ENCODE data around the gene ELL2.

The ELL2 gene

DNA sequence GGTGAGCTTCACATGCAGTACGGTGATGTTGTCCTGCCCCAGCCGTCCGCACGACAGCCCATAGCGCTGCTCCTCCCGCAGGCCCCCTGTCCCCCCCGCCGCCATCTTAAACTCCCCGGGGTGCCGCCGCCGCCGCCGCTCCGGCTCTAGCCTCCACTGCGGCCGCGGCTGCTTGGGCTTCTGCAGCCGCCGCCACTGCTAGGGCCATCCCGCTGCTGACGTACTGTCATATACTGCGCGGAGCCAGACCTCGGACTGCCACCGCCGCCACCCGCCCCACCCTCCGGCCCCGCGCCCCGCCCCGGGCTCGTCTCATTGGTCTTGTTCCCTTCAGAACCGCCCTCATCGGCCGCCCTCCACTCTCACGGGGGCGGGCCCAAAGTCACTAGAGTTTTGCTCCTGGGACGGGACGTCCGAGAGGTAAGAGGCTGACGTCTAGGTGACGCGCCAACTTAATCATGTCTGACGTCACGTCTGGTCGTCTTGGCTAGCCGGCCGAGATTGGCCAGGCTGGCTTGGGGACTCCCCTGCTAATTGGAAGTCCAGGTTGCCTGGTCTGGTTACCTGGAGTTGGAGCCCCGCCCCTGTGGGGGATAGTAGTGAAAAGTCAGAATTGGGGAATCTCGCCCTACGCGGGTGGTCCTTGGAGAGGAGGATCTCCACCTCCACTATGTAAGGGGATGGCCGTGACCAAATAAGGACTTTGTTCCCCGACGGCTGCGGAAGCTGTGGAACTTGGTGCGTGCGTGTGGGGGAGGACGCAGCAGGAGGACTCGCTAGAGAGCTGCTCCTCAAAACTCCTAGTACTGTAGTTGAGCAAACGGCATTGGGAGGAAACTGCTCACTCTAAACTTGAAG lies at the start of gene ELL2:
Gene ELL2 (minus strand): TSS at position 235 of the 858 bp plus-strand sequence. CDS start 130 bp downstream, at position 105.
- peak; percentile 67 for TF ChIP-seq POLR2A (IDR thresholded peaks at IDR 0.05; ENCODE audit: low read length)
- TF ChIP-seq GATA1 (IDR thresholded peaks at IDR 0.05; ENCODE audit: low read depth, low read length), result no peak

DNA sequence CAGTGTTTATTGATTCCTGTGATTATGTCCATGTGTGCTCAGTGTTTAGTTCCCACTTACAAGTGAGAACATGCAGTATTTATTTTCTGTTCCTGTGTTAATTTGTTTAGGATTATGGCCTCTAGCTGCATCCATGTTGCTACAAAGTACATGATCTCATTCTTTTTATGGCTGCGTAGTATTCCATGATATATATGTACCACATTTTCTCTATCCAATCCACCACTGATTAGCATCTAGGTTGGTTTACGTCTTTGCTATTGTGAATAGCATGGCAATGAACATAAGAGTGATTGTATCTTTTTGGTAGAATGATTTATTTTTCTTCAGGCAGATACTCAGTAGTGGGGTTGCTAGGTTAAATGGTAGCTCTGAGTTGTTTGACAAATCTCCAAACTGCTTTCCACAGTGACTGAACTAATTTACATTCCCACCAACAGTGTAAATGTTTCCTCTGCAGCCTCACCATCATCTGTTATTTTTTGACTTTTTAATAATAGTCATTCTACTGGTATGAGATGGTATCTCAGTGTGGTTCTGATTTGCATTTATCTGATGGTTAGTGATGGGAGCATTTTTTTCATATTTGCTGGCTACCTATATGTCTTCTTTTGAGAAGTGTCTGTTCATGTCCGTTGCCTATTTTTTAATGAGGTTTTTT lies 47.5 kb upstream of the ELL2 start:
- TF ChIP-seq POLR2A (IDR thresholded peaks at IDR 0.05; ENCODE audit: low read length) (no peak), GATA1 (IDR thresholded peaks at IDR 0.05; ENCODE audit: low read depth, low read length) (no peak)
- no peak for DNase-seq

More for the DNA sequence above, at the start of gene ELL2:
- peak; percentile 99 for DNase-seq

DNA sequence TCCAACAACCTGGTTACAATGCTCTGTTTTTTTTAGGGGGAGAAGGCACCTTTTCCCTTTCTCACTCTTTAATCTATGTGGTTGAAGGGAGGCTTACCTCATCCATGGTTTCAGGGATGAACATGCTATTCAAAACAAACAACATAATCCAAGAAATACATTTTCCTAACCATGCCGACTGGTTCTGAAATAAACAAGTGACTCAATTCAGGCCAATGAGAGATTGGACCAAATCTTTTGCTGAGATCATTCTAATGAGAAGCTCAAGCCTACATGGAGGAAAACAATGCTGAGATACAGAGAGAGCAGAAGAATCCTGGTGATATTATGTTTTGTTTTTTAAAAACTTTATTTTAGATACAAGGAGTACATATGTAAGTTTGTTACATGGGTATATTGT lies 46.8 kb upstream of the ELL2 start:
- TF ChIP-seq GATA1 (IDR thresholded peaks at IDR 0.05; ENCODE audit: low read depth, low read length) (no peak), POLR2A (IDR thresholded peaks at IDR 0.05; ENCODE audit: low read length) (no peak)
- DNase-seq, result no peak

DNA sequence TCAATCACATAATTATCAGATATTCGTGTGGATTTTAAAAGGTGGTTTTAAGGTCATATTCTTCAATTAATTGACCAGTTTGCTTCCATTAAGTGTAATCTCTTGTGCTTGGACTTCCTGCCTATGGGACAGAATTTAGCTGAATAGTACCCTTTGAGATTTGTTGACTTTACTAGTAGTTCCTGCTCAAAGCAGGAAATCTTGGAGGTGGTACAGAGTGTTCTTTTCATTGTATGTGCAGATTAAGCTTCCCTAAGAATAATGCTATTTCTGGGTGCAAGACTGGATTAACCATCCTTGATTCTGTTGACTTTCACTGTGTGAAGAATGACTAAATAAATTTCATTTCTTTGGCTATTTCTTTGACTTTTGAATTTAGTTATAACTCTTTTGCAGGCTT lies 45.4 kb upstream of the ELL2 start:
- no peak for DNase-seq
- TF ChIP-seq POLR2A (IDR thresholded peaks at IDR 0.05; ENCODE audit: low read length) (no peak), GATA1 (IDR thresholded peaks at IDR 0.05; ENCODE audit: low read depth, low read length) (no peak)

DNA sequence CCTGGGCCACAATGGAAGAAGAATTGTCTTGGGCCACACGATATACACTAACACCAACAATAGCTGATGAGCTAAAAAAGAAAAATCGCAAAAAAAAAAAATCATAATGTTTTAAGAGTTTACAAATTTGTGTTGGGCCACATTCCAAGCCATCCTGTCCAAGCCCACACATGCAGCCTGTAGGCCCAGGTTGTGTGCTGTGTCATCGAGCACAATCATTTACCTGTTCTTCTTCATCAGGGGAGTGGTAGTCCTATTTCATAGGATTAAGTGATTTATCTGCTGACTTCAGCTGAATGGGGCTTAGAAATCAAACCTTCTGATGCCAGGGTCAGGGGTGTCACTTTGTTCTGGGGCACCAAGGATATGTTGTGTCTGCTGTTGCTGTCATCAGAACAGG lies 44.6 kb upstream of the ELL2 start:
- TF ChIP-seq POLR2A (IDR thresholded peaks at IDR 0.05; ENCODE audit: low read length) (no peak), GATA1 (IDR thresholded peaks at IDR 0.05; ENCODE audit: low read depth, low read length) (no peak)
- no peak for DNase-seq

DNA sequence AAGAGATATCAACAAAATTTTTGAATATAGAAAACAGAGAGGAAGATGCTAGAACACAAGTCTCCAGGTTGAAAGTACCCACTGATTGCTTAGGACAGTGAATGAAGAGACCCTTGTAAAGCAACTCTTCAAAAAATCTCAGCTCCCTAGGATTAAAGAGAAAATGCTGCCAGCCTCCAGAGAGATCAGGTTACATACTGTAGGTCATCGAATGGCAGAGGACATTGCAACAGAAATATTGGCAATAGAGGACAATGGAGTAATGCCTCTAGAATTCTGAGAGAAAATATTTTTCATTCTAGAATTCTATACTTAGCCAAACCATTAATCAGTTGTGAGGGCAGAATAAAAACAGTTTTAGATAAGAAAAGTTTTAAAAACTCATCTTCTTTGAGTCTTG lies 43.1 kb upstream of the ELL2 start:
- TF ChIP-seq POLR2A (IDR thresholded peaks at IDR 0.05; ENCODE audit: low read length), result no peak
- TF ChIP-seq GATA1 (IDR thresholded peaks at IDR 0.05; ENCODE audit: low read depth, low read length), result no peak
- no peak for DNase-seq

DNA sequence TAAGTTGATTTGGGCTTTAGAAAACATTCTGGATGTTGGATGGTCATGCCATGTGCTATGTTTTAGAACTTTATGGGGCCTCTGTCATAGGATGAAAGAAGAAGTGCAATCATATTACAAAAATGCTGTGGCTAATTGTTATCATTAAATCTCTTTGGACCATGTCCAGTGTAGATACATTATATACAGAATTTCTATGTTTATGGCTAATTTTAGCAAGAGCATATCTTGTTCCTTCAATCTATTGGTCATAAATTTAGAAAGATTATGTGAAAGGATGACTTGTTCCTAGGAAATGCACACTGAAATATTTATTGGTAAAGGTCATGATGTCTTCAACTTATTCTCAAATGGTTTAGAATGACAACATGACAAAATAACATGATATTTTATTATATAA lies 42.4 kb upstream of the ELL2 start:
- TF ChIP-seq POLR2A (IDR thresholded peaks at IDR 0.05; ENCODE audit: low read length), result no peak
- no peak for TF ChIP-seq GATA1 (IDR thresholded peaks at IDR 0.05; ENCODE audit: low read depth, low read length)
- no peak for DNase-seq

DNA sequence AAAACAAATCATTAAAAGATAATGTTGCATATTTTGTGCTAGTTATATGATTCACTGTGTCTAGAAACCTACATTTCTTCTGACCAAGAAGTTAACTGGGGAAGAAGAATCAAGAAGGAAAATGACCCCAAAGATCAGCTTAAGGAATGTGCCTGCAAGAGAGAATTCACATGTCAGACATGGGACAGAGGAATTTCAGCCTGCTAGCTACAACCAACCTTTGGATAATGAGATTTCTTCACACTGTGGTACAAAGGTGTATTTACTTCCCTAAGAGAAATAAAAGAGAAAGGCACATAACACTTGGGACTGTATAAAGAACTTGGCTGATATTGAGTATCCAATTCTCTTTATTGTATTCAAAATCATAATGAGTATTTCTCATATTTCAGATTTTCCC lies 39.6 kb upstream of the ELL2 start:
- TF ChIP-seq GATA1 (IDR thresholded peaks at IDR 0.05; ENCODE audit: low read depth, low read length), result no peak
- no peak for TF ChIP-seq POLR2A (IDR thresholded peaks at IDR 0.05; ENCODE audit: low read length)
- no peak for DNase-seq

DNA sequence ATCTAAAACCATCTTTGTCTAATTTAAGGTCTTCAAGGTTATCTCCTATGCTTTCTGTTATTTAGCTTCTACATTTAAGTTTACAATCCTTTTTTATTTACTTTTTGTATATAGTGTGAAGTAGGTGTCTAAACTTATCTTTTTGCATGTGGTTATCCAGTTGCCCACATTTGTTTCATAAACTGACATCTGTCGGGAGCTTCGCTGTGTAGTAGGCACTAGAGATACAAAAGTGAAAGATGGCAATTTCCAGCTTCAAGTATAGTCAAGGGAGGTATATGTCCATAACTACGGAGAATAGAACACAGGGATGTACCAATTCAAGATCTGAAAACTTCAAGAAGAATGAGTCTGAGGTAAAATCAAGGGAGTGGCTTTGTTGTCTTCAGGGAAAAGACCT lies 38.7 kb upstream of the ELL2 start:
- DNase-seq, result peak in 1 of 2 experiments; percentile 47
- no peak for TF ChIP-seq POLR2A (IDR thresholded peaks at IDR 0.05; ENCODE audit: low read length)
- TF ChIP-seq GATA1 (IDR thresholded peaks at IDR 0.05; ENCODE audit: low read depth, low read length), result no peak

DNA sequence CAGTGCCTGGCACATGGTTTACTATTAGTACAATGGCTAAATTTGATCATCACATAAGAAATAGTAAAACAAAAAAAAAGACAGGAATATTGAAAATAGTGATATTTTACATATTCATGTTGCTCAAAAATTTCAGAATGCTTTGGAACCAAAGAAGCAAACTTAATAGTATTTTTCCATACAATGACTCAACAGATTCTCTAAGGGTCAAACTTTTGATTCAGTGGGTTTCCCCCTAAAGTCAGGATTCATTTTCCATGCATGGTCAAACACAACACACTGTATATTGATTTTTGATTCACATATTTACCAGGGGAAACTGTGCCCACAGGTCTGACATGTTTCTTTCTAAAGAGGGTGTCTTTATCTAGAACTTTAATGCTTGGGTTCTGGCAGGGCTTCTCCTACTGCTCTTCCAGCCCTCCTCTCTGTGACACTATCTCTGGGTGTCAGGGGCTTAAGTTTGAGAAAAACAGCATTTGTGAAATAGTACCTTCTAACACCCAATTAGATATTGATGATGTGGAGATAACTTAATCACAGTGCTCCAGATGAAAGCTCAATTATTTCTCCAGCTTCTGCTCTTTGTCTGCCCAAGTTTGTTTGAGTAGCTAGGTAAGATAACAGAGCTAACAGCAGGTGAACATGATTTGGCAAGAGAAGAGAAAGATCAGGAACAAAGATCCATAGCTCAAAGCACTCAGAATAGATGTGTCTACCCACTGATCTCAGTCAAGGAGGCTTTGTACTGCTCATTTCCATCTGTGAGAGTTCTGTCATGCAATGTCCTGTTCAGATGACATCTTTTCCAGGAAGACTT lies 35.5 kb upstream of the ELL2 start:
- peak; percentile 63 to 91 for DNase-seq
- no peak for TF ChIP-seq GATA1 (IDR thresholded peaks at IDR 0.05; ENCODE audit: low read depth, low read length)
- no peak for TF ChIP-seq POLR2A (IDR thresholded peaks at IDR 0.05; ENCODE audit: low read length)

DNA sequence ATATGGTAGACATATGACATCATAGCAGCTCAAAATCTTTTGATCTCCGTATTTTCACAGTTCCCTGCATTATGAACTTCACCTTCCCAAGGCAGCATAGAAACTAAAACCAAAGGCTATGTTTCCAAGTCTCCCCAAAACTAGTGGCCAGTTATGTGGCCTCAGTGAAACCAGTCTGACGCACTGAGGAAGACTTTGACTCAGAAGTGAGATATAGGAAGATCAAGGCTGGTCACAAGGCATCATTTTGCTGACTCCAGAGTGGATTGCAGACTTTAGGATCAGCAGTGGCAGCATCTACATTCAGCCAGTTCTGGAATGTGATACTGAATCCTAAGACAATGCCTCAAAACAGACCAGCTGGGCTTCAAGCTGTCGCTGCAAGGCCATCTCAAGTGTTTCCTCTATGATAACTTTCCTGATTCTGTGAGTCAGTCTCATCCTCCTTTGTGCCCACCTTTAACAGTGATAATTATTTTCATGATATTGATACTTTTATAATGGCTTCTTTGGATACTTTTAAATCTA lies 34.4 kb upstream of the ELL2 start:
- DNase-seq, result no peak
- no peak for TF ChIP-seq GATA1 (IDR thresholded peaks at IDR 0.05; ENCODE audit: low read depth, low read length)
- TF ChIP-seq POLR2A (IDR thresholded peaks at IDR 0.05; ENCODE audit: low read length), result no peak

DNA sequence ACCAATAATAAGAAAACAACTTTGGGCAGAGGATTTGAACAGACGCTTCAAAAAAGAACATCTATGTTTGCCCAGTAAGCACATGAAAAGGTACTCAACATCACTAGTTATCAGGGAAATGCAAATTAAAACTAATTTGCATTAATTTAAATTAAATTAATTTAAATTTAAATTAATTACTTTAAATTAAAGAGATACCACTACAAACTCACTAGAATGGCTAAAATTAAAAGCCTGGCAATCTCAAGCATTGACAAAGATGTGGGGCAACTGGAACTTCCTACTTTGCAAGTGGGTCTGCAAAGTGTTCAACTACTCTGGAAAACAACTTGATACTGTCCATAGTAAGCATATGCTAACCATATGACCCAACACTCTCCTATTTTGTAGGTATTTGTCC lies 32.1 kb upstream of the ELL2 start:
- DNase-seq, result no peak
- TF ChIP-seq GATA1 (IDR thresholded peaks at IDR 0.05; ENCODE audit: low read depth, low read length) (no peak), POLR2A (IDR thresholded peaks at IDR 0.05; ENCODE audit: low read length) (no peak)

DNA sequence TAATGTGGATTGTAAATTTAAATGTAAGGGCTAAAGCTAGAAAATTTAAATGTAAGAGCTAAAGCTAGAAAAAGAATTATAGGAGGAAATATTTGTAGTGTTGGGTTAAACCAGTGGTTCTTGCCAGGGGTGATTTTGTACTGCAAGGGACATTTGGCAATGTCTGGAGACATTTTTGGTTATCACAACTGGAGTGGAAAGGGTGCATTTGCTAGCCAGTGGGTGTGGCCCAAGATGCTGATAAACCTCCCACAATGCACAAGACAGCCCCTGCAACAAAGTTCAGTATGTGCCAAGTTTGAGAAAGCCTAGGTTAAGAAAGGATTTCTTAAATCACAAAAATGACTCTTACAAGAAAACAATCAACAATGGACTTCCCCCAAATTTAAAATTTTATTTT lies 31.6 kb upstream of the ELL2 start:
- TF ChIP-seq GATA1 (IDR thresholded peaks at IDR 0.05; ENCODE audit: low read depth, low read length), result no peak
- TF ChIP-seq POLR2A (IDR thresholded peaks at IDR 0.05; ENCODE audit: low read length), result no peak

More for the DNA sequence above, 31.6 kb upstream of the ELL2 start:
- DNase-seq, result peak; percentile 67 to 85

Measured in erythroblast (primary cell).